ENCODE data around the gene MNDA.

The MNDA gene

DNA sequence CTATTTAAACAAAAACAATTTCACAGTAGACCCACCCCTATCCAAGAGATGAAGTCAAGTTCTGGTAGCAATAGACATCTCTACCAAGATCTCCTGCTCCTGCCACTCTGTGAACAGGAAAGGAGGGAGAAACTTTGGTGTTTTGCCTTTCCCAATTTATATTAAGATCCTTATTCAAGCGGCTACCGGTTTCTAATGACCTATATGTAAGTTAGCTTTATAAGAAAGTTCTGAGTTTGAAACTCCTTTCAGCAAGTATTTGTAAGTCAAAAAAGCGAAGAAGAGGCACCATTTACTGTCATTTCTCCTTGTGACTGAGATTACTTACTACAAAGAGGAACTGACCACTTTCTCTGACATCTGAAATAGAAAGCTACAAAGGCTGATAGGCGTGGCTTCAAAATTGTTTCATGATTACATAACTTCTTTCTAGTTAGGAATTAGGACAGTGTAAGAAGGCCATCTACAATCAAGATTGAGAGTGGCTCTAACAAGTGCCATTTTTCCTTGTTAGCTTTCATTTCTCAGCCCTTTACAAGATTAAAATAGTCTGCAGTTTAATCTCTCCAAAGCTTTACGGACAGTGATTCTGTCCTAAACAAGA lies at the start of gene MNDA:
MNDA (plus strand) TSS at position 448 of the 604 bp plus-strand sequence. CDS start 10,803 bp downstream, outside the sequence.
- DNase-seq (ENCODE audit: low read depth in 2 of 2, low spot score in 1 of 2), result no peak

DNA sequence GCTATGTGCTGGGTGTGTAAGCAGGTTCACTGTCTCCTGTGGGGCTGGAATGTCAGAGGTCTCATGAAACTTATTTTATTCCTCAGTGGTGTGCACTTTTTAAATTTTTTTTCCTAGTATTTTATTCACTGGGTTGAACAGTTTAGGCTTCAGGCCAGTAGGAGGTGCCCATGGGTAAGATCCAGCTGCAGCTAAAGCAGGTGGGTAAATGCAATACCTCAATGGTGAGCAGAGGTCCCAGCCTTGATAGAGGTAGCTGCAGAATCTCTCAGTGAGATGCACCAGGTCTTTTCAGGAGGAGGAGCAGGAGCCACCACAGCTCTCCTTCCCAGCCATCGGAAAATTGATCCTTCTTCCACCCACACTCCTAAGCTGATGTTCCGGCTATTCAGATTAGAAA lies 37.5 kb upstream of the MNDA start:
- no peak for DNase-seq (ENCODE audit: low read depth in 2 of 2, low spot score in 1 of 2)

- no peak for DNase-seq (ENCODE audit: low read depth in 2 of 2, low spot score in 1 of 2)
Observed at GRCh38 chr1:158794247-158794646, 36.9 kb upstream of the MNDA start.

- DNase-seq (ENCODE audit: low read depth in 2 of 2, low spot score in 1 of 2), result no peak
Observed at GRCh38 chr1:158798531-158798930, 32.6 kb upstream of the MNDA start.

DNA sequence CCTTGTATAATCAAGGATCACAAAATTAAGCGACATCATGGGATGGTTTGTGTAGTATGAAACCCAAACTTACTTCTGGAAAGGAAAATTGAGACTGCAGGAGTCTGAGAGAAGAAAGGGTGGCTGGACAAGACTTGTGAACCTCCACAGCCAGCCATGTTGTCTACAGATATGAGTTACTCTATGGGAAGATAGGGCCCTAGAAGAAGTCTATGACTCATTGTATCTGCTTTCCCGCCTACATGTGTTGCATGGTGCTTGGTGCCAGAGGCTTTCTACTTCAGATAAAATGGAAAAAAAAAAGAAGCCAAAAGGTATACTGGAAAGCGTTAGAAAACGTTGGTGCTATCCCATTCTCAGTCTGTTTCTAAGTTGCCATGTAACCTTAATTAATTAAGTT lies 31.5 kb upstream of the MNDA start:
- DNase-seq (ENCODE audit: low read depth in 2 of 2, low spot score in 1 of 2), result no peak

DNA sequence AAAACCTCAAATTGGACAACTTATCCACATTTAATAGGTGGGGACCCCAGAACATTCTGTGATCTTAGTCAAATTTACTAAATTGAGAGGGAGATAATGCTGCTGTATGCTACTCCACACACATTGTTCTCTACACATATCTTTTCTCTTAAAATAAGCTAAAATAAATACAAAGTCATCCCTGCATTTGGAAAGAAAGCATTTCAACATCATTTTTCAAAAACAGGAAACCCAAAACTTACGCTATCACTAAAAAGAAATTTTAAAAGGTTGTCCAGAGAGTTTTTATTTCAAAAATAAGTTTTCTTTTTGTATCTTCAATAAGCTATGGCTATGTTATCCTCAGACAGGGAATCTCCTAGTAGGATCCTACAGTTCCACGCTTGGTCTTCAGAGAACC lies 30.6 kb upstream of the MNDA start:
- no peak for DNase-seq (ENCODE audit: low read depth in 2 of 2, low spot score in 1 of 2)

GRCh38 chr1:158801396-158801795 lies 29.8 kb upstream of the MNDA start:
- DNase-seq (ENCODE audit: low read depth in 2 of 2, low spot score in 1 of 2), result no peak

GRCh38 chr1:158803678-158804077 lies 27.5 kb upstream of the MNDA start:
- DNase-seq (ENCODE audit: low read depth in 2 of 2, low spot score in 1 of 2), result no peak

GRCh38 chr1:158806916-158807536 lies 24.1 kb upstream of the MNDA start:
- DNase-seq (ENCODE audit: low read depth in 2 of 2, low spot score in 1 of 2), result no peak

DNA sequence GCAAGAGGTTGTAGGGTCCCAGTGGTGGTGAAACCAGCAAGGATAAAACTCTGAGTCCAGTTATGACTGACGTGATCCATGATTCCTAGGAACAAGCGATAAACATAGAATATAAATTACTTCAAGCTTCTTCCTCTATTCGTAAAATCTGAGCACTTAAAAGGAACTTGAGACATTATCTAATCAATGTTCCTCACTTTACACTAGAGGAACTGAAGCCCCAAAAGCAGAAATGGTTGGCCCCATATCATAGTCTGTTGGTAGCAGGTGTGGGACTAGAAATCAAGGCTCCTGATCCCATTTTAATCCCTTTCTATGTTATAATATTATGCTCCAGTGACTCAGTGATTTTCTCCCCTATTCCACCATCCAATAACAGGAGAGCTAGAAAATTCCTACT lies 21.9 kb upstream of the MNDA start:
- no peak for DNase-seq (ENCODE audit: low read depth in 2 of 2, low spot score in 1 of 2)

- DNase-seq (ENCODE audit: low read depth in 2 of 2, low spot score in 1 of 2), result no peak
Observed at GRCh38 chr1:158809862-158810261, 21.3 kb upstream of the MNDA start.

DNA sequence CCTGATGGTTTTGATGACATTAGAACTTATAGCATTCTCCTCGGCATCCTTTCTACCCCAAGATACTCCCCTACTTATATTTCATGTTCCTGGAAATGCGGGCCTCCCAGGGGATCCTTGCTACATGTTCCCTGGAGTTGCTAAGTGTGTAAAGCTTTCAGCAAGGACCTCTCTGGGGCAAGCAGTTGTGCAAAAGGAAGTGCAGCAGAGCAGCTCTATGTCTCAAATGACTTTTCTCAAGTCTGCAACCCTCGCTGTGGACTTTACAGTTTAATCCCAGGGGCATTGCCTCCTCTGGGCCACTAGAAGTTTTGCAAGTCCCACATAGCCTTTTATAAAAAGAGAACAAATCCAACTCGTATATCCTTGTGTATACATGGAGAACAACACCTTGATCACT lies 20.8 kb upstream of the MNDA start:
- no peak for DNase-seq (ENCODE audit: low read depth in 2 of 2, low spot score in 1 of 2)

GRCh38 chr1:158812336-158812735 lies 18.8 kb upstream of the MNDA start:
- DNase-seq (ENCODE audit: low read depth in 2 of 2, low spot score in 1 of 2), result no peak

DNA sequence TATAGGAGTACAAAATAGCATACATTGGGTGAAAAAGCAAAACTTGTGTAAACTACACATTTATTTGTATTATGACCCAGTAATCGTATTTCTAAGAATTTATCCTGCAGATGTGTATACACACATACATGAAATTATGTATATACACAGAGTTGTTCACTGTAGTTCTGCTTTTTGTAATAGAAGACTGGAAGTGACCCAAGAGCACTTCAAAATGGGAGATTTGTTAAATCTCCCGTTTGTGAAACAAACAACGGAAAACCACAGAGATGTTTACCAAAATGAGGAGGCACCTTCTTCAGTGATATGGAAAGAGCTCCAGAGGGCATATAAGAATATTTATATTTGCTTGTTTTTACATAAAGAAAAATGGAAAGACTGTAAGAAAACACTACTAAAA lies 18.0 kb upstream of the MNDA start:
- no peak for DNase-seq (ENCODE audit: low read depth in 2 of 2, low spot score in 1 of 2)

DNA sequence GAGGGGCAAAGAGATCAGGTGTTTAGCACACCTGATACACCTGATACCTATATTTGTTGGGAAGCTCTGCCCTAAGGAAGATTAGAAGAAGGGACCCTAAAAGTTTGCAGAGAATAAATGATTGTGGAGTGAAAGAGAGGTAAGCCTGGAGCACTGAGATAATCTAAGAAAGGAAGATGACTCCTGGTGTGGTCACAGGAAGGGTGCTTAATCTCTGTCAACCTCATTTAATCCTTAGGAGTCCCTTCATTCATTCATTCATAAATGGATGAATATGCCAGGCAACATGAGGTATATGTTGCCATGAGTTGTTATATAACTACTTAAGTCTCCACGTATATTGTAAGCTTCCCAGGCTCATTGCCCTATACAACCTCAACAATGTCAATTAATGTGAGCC lies 16.2 kb upstream of the MNDA start:
- DNase-seq (ENCODE audit: low read depth in 2 of 2, low spot score in 1 of 2), result no peak

DNA sequence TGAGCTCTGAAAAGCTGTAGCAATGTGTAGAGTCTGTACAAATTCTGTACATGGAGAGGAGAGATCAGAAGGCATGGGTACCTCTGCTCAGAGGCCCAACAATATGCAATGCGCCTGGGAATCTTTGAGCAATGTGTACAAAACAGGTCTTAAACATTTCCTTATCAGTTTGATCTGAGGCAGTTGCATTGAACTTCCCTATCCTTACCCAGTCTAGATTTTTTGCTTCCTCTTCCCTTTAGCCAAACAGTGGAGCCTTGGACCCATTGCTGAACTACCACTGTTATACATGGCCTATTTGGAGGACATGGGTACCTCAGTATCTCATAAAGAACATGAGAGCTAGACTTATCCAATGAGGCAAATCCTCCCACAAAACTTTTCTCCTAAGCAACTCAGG lies 12.6 kb upstream of the MNDA start:
- DNase-seq (ENCODE audit: low read depth in 2 of 2, low spot score in 1 of 2), result no peak

GRCh38 chr1:158818975-158819431 lies 12.1 kb upstream of the MNDA start:
- DNase-seq (ENCODE audit: low read depth in 2 of 2, low spot score in 1 of 2), result no peak

DNA sequence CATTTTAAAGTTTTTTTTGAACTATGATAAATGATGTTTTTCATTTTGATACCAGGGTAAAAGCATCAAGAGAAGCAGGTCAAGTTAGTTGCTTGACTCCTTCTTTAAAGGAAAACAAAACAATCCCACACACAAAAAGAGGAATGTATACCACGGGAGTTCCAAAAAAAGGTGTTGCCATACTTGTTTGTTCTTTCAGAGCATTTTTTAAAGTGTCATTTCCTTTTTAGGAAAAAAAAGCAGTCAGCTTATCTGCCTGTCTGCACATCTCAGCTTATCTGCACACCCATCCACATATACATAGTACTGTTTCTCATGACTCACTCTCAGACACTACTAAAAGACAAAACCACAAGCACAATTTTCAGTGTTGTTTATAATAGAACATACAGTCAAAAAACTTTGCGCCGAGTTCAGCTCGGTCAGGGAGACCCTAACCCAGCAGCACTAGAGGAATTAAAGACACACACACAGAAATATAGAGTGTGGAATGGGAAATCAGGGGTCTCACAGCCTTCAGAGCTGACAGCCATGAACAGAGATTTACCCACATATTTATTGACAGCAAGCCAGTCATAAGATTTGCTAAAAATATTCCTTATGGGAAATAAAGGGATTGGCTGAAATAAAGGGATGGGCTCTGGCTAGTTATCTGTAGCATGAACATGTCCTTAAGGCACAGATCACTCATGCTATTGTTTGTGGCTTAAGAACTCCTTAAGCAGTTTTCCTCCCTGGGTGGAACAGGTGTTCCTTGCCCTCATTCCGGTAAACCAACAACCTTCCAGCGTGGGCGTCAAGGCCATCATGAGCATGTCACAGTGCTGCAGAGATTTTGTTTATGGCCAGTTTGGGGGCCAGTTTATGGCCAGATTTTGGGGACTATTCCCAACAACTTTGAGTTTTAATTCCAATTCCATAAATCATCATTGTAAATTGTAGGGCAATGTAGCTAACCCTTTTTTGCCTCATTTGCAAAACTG lies 11.4 kb upstream of the MNDA start:
- no peak for DNase-seq (ENCODE audit: low read depth in 2 of 2, low spot score in 1 of 2)

DNA sequence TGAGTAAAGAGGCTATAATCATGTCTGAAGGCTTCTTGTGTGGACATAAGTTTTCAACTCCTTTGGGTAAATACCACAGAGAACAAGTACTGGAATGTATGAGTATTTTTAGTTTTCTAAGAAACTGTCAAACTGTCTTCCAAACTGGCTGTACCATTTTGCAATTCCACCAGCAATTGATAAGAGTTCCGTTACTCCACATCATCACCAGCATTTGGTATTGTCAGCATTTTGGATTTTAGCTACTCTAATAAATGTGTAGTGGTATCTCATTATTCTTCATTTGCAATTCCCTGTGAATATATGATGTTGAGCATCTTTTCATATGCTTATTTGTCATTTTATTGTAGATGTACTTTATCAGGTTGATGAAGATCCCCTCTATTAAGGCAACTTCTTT lies 9.4 kb upstream of the MNDA start:
- no peak for DNase-seq (ENCODE audit: low read depth in 2 of 2, low spot score in 1 of 2)

- no peak for DNase-seq (ENCODE audit: low read depth in 2 of 2, low spot score in 1 of 2)
Observed at GRCh38 chr1:158830074-158830677, 975 bp upstream of the MNDA start.

DNA sequence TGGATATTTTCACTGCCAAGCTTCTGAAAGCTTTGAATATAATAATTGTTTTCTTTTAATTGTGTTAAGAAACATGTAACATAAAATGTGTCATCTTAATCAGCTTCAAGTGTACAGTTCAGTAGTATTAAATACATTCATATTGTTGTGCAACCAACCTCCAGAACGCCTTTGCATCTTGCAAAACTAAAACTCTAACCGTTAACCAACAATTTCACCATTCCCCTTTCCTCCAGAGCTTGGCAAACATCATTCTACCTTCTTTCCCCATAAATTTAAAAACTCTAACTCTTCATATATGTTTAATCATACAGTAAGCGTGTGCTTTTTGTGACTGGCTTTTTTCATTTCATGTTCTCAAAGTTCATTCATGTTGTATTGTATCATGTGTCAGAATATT lies 2.1 kb downstream of the MNDA start:
- no peak for DNase-seq (ENCODE audit: low read depth in 2 of 2, low spot score in 1 of 2)

DNA sequence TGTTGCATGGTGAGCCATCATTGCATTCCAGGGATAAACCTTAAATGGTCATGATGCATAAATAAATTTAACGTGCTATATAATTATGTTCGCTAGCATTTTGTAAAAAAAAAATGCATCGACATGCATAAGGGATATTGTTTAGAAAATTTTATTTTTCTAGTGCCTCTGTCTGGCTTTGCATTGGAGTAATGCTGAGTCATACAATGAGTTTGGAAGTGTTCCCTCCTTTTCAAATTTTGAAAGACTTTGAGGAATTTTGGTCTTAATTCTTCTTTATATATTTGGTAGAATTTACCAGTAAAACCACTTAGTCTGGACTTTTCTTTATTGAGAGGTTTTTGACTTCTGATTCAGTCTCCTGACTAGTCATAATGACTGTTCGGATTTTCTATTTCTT lies 4.9 kb downstream of the MNDA start:
- no peak for DNase-seq (ENCODE audit: low read depth in 2 of 2, low spot score in 1 of 2)

Measured in stimulated activated CD8-positive, alpha-beta memory T cell treated with anti-CD3 and anti-CD28 coated beads, Interleukin-4, amount 100 ng/mL, for 4 hours (primary cell).